ENCODE measurements around the gene CENPS.

The CENPS gene

GRCh38 chr1:10387677-10388386 lies 42.4 kb upstream of the CENPS start:
- H3K27ac ChIP-seq: peak overlapping the region; percentile 76
- TF ChIP-seq, protein P1, sequence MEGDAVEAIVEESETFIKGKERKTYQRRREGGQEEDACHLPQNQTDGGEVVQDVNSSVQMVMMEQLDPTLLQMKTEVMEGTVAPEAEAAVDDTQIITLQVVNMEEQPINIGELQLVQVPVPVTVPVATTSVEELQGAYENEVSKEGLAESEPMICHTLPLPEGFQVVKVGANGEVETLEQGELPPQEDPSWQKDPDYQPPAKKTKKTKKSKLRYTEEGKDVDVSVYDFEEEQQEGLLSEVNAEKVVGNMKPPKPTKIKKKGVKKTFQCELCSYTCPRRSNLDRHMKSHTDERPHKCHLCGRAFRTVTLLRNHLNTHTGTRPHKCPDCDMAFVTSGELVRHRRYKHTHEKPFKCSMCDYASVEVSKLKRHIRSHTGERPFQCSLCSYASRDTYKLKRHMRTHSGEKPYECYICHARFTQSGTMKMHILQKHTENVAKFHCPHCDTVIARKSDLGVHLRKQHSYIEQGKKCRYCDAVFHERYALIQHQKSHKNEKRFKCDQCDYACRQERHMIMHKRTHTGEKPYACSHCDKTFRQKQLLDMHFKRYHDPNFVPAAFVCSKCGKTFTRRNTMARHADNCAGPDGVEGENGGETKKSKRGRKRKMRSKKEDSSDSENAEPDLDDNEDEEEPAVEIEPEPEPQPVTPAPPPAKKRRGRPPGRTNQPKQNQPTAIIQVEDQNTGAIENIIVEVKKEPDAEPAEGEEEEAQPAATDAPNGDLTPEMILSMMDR (conservative IDR thresholded peaks at IDR 0.05; ENCODE audit: low read depth): no peak
- DNase-seq (ENCODE audit: low spot score): peak; percentile 14
- CTCF ChIA-PET: interaction anchor here (0.6 to 1.0 kb wide), 6 partner anchors 10 to 270 kb away, joined by 3 to 4 read pairs (median 4); no protein-coding TSS in a partner anchor
- POLR2A ChIA-PET (ENCODE audit: low non-redundant PET): interaction anchor here (0.6 kb wide), 2 partner anchors 10 to 907 kb away, joined by 4 to 6 read pairs; no protein-coding TSS in a partner anchor

- DNase-seq (ENCODE audit: low spot score): no peak
- H3K27ac ChIP-seq: peak overlapping the region; percentile 54
- ChIA-PET CTCF (interaction anchor here (0.6 to 0.8 kb wide), 3 partner anchors 9 to 304 kb away, joined by 4 read pairs; no protein-coding TSS in a partner anchor), POLR2A (ENCODE audit: low non-redundant PET) (no interaction called here)
- TF ChIP-seq, protein P1 (conservative IDR thresholded peaks at IDR 0.05; ENCODE audit: low read depth): no peak
Measured at GRCh38 chr1:10388387-10388715, 41.9 kb upstream of the CENPS start.

DNA sequence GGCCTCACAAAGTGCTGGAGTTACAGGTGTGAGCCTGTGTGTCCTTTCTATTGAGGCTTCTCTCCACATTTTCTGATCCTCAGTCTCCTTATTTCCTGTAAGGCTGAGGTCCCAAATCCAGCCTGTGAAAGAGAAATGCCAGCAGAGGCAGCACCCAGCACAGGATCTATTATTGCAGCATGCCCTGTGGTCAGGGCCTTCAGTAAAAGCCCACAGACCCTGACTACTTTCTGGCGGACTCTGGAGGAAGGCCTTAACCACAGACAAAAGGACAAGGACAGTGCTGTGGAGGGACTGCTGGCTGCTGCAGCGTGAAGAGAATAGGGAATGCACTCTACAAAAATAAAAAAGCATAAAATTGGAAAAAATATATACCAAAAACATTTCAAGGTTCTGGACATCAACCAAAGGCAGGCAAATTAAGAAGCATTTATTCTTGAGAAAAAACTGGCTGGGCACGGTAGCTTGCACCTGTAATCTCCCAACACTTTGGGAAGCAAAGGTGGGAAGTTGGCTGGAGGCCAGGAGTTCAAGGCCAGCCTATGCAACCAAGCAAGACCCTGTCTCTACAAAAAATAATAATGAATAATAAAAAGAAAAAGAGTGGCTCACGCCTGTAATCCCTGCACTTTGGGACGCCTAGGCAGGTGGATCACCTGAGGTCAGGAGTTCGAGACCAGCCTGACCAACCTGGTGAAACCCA lies 40.8 kb upstream of the CENPS start:
- CTCF ChIA-PET: interaction anchor here (0.7 kb wide), 1 partner anchor 13 kb away, joined by 4 read pairs; no protein-coding TSS in a partner anchor
- POLR2A ChIA-PET (ENCODE audit: low non-redundant PET): no interaction called here
- no peak for DNase-seq (ENCODE audit: low spot score)
- TF ChIP-seq, protein P1 (conservative IDR thresholded peaks at IDR 0.05; ENCODE audit: low read depth): no peak
- peak overlapping the region; percentile 54 for H3K27ac ChIP-seq

- POLR2A ChIA-PET (ENCODE audit: low non-redundant PET): no interaction called here
- CTCF ChIA-PET: no interaction called here
- TF ChIP-seq, protein P1 (conservative IDR thresholded peaks at IDR 0.05; ENCODE audit: low read depth): no peak
- H3K27ac ChIP-seq: no peak overlapping the region
- no peak for DNase-seq (ENCODE audit: low spot score)
Measured at GRCh38 chr1:10396870-10397269, 33.4 kb upstream of the CENPS start.

- TF ChIP-seq, protein P1 (conservative IDR thresholded peaks at IDR 0.05; ENCODE audit: low read depth): no peak
- H3K27ac ChIP-seq: peak overlapping the region; percentile 95
- POLR2A ChIA-PET (ENCODE audit: low non-redundant PET): interaction anchor here (0.6 kb wide), 1 partner anchor 182 kb away, joined by 3 read pairs; no protein-coding TSS in a partner anchor
- CTCF ChIA-PET: interaction anchor here (0.7 to 1.2 kb wide), 2 partner anchors 10 to 96 kb away, joined by 3 to 4 read pairs; no protein-coding TSS in a partner anchor
- no peak for DNase-seq (ENCODE audit: low spot score)
Measured at GRCh38 chr1:10398278-10398733, 31.9 kb upstream of the CENPS start.

DNA sequence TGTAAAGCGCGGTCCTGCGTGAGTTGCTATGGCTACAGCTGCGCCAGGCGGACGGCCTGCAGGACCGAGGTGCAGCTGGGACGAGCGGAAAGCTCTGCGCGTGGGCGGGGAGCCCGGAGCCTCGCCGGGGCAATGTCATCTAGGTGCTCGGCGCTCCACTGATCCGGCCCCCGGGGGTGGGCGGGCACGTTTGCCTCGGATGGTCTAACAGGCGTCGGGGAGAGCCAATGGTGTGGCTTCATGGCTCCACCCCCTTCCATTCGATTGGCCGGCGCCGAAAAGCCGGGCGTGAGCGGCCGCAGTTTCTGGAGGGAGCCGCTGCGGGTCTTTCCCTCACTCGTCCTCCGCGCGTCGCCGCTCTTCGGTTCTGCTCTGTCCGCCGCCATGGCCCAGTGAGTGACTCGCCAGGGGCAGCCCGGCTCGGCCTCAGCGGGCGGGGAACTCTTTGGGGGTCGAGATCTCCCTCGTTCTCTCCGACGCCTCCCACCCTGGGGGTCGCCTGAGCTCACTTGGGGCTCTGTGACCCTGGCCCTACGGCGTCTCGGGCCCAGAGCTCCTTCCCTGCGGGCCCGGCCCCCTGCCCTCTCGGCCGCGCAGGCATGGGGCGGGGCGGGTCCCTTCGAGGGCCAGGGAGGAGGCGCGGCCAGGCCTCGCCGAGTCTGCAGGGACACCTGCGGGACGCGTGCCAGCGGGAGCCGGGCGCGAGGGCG lies 31.3 kb upstream of the CENPS start, which contains the start of gene PGD:
TSS of gene PGD (plus strand) at position 331 of the 710 bp plus-strand sequence. CDS start at position 385, 54 bp downstream.
- ChIA-PET POLR2A (ENCODE audit: low non-redundant PET) (interaction anchor here (0.6 to 1.1 kb wide), 2 partner anchors 31 to 183 kb away, joined by 3 to 4 read pairs; partner anchors contain the start of gene CENPS), CTCF (interaction anchor here (0.6 to 0.7 kb wide), 3 partner anchors 96 to 467 kb away, joined by 3 read pairs; no protein-coding TSS in a partner anchor)
- TF ChIP-seq, protein P1 (conservative IDR thresholded peaks at IDR 0.05; ENCODE audit: low read depth): no peak
- H3K27ac ChIP-seq: peak within 1 kb of the TSS; percentile 95
- peak; percentile 99 for DNase-seq (ENCODE audit: low spot score)

All from RWPE1 (cell line).